Measurements from ENCODE around the gene MRPL23.

The MRPL23 gene

DNA sequence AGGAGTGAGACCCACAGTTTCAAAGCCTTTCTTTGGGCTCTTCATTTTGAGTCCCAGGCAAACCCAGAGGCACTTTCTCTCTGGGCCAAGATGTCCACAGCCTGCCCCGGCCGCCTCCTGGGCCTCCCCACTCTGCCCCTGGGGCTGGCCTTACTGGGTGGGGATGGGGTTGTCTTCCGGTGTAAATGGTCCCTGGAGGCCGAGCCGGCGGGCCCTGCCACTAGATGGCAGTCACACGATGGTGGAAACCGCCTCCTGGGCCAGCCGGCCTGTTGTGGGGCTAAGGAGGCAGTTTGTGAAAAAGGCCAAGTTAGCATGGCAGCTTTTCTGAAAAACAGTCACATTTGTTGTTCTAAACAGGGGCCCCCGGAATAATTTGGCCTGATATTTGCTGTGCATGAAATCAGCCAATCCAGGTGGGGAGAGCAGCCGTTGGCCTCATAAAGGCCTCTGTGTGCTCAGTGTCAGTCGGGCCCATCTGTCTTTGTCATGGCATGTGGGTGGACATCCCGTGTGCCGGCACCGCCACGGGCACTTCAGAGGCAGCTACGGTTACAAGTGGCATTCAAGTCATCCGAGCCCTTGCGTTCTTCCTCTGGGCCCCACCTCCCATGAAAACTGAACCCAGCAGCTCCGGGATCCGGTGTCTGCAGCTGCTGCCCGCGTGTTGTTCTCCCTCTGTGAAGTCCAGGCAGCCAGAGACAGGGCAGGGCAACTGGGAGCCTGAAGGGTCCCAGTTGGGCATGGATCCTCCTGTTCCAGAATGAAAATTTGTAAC, 6.5 kb downstream of the MRPL23 start:
- DNase-seq (ENCODE audit: low spot score), result no peak

- no peak for DNase-seq (ENCODE audit: low spot score)
Measured at GRCh38 chr11:1958367-1958766, 11.2 kb downstream of the MRPL23 start.

DNA sequence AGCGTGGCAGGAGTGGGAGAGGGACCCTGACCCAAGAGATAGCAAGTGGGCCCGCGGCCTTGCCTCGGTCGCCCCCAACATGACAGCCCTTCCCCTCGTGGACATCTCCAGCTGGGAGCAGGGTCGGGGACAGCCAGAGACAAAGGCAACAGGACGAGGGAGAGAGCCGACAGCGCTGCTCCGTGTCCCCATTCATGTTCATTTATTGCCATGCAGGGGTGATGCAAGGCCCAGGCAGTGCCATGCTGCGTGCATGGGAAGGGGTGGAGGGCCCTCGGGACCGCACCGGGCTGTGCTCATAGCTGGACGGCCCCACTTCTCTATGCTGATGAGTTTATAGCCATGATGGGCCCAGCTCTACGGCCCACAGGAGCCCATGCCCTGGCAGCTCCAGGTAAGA, 12.7 kb downstream of the MRPL23 start:
- no peak for DNase-seq (ENCODE audit: low spot score)

- DNase-seq (ENCODE audit: low spot score), result no peak
Measured at GRCh38 chr11:1963864-1964263, 16.7 kb downstream of the MRPL23 start.

DNA sequence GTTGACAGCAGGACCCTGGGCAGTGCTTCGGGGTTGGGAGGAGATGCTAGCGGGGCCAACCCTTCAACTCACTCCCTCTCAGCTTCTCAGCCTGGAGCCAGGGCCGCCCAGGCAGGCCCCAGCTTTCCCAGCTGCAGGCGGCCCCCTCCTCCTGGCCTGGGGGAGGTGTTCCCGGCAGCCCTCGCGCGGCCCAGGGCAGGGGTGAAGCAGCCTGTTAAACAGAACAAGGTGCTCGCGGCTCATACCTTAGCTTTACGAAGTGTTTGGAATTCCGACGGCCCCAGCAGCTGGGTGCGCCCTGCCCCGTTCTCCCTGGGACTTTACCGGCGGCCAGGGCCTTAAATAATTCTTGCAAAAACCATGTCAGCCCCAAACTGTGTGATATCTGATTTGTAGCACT, 17.2 kb downstream of the MRPL23 start:
- no peak for DNase-seq (ENCODE audit: low spot score)

DNA sequence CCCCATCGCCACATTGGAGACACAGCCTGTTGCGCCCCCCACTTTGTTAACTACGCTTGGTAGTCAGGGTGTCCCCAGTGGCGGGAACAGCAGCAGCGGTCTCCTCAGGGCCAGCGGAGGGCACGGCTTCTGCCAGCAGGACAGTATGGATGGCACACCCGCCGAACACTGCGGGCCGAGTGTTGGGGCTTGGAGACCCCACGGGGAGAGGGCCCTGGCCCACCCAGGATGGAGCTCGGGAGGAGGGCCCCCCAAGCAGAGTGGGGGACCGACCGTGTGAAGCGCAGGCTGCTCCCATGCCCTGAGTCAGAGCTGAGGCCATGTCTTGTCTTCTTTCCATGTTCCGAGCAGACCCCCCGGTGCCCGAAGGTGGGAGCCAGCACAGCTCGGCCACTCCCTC, 17.8 kb downstream of the MRPL23 start:
- DNase-seq (ENCODE audit: low spot score), result no peak

- DNase-seq (ENCODE audit: low spot score), result no peak
Measured at GRCh38 chr11:1966531-1966930, 19.4 kb downstream of the MRPL23 start.

DNA sequence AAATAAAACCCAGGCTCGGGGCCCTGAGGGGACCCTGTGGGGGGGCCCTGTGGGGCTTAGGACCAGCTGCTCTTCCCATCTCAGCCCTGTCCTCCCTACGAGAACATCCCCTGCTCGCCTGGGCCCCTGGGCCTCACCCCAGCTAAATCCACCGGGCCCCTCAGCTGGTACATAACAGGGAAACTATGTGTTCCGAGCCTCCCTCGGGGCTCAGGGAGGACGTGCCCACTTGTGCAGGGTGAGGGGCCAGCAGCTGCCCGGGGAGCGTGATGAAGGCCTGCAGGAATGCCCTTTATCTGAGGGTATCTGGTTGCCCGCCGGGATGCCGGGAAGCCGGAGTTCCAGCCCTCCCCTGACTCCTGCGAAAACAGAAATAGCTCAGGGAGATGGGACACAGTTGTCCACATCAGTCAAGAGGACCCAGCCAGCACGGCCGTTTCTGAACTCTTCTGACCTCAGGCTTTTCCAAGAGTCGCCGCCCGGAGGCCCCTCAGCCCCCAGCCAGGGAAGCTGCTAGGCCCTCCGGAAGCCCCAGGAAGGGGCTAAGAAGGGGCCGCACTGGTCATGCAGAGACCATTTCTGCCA, 20.6 kb downstream of the MRPL23 start:
- DNase-seq (ENCODE audit: low spot score), result no peak

DNA sequence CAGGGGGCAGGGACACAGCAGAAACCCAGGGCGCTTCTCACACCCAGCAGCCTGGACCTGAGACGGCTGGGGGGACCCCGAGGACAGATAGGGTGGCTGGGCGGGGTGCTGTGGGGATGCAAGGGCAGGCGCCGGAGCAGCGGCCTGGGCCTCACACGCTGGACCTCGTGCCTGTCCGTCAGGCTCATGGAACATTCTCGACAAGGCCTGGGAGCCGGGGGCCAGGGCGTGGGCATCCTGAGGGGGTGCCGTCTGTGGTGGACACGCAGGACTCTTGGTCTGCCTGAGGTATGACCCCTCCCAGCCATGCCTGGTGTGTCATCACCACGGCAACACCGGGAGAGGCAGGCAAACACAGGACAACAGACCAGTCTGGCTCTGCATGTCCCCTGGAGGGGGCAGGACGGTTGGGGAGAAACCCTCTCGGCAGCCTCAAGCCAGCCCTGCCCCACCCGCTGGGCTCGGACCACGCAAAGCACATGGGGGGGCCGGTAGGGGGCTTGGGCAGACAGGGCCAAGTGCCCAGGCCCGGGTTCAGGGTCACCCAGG, 21.4 kb downstream of the MRPL23 start:
- DNase-seq (ENCODE audit: low spot score), result no peak

DNA sequence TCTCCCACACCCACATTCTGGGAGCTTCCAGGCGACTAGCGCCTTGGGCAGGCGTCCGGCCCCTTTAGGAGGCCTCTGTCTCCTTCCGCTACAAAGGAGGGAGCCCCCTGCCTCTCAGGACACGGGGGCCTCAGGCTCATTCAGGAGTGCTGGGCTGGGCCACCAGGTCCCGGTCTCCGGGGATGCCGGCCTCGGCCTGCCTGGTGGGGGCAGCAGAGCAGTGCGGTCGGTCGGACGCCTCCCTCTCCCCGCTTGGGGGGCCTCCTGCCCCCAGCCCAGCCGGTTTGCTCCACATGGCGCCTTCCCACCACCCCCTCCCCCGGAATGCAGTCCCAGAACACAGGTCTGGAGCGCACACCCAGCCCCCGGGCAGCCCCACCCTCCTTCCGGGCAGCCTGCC, 21.9 kb downstream of the MRPL23 start:
- DNase-seq (ENCODE audit: low spot score), result no peak

GRCh38 chr11:1969776-1970175, 22.6 kb downstream of the MRPL23 start:
- DNase-seq (ENCODE audit: low spot score), result no peak

DNA sequence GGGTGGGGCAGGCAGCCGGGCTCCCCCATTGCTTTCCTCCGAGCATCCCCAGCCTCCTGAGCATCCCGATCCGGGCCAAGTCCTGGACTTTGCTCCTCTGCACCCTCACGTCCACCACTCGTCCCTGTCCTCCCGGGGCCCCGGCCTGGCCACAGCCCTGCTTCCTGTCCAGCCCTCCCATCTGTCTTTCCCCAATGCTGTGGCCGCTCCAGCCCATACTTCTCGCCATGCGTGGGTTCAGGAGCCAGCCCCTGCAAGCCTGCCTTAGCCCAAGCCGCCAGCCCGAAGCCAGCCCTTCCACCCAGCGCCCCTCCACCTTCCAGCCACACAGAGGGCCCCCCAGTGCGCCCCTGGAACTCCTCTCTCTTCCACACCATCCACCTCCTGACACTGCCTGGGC, 23.8 kb downstream of the MRPL23 start:
- no peak for DNase-seq (ENCODE audit: low spot score)

DNA sequence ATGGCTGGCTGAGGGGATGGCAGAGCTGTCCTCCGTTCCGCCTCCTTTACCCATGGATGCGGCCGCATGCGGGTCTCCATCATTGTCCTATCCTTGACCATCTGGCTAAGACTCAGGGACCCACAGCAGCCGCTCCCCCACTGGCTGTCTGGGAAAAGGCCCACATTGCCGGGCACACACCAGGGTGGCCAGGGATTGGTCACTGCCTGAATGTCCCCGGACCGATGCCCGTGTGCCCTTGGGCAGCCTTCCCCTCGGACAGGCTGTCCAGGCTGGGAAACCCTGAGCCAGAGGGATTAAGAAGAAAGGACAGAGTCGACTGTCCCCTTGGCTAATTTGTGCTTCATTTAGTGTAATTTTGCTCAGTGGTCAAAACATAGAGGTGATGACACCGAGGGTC, 28.1 kb downstream of the MRPL23 start:
- DNase-seq (ENCODE audit: low spot score), result no peak

- no peak for DNase-seq (ENCODE audit: low spot score)
Measured at GRCh38 chr11:1978720-1979473, 31.8 kb downstream of the MRPL23 start.

DNA sequence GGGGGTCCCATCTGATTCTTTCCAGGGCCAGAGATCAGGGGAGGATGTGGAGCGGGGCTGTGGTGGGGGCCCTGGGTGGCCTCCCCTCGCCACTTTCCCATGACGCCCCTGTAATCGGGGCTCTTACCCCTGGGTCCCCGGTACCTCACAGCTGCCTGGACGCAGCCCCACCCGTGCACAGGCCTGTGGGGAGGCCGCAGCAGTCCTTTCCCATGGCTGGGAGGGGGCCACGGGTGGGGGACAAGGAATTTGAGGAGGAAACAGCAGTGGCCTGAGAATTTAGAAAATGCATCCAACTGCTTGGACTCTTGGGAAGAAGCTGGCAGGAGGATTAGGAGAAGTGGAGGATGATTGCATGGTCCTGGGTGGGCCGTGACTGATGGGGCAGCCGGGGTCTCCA, 32.5 kb downstream of the MRPL23 start:
- DNase-seq (ENCODE audit: low spot score), result no peak

DNA sequence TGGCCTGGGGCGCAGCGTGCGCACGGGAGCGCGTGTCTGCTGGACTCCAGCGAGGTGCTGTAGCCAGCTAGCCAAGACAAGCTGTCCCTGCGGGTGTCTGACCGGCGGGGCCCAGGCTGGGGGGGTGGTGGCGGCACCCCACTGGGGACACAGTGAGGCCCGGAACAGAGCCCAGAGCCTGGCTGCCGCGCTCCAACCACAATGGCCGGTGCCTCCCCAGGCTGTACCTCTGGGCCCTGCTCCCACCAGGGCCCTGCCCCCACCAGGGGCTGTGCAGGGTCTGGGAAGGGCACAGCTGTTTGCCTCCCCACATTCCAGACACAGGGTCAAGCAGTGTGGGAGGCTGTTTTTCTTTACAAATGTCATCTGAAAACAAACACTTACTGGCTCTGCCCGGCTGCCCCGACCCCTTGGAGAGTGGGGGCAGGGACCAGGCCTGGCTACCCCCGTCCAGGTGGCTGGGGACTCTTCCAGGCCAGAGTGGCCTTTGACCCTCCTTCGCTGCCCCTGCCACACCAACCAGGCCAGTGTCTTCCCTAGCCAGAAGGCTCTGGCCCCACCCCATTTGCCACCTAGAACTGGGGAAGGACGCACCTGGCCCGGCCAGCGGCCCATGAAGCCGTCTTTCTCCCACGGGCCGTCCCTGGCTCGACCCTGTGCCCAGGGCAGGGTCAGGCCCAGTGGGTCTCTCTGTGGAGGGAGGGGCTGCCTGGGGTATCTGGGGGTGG, 35.9 kb downstream of the MRPL23 start:
- no peak for DNase-seq (ENCODE audit: low spot score)

GRCh38 chr11:1983601-1983961, 36.4 kb downstream of the MRPL23 start:
- DNase-seq (ENCODE audit: low spot score), result no peak

- DNase-seq (ENCODE audit: low spot score), result no peak
Measured at GRCh38 chr11:1987024-1987423, 39.9 kb downstream of the MRPL23 start.

GRCh38 chr11:1988174-1988573, 41.0 kb downstream of the MRPL23 start:
- DNase-seq (ENCODE audit: low spot score), result no peak

DNA sequence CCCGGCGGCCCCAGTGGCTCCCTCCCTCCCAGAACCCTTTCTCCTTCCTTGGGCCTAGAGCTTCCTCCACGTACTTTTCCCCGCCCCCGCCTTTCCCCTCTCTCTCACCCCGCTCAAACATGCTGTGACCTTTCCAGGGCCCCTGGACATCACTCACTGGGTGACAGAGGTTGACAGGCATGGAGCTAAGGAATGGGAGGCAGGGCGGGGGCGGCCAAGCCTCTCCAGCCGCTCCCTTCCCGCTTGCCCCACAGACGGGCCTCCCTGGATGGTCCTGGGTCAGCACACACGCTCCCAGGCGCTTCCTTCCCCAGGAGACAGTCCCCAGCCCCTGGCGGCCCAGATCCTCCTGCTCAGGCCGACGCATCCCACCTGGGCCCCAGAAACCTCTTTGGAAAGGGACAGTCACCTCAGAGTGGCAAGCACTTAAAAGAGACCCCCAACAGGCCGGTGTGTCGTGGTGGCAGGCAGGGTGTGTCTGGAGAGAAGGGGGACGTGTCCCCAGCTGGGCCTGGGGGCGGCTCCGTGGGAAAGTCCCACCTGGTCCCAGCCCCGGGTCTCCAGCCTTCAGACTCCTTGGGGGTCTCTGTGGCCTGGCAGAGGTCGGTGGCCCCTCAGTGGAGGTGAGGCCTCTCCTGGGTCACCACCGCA, 41.7 kb downstream of the MRPL23 start:
- DNase-seq (ENCODE audit: low spot score), result no peak

GRCh38 chr11:1989953-1990352, 42.8 kb downstream of the MRPL23 start:
- DNase-seq (ENCODE audit: low spot score), result no peak
